BJ (cell line): ENCODE measurements around the gene PITPNM3. TPM values are rescaled to one million over a fixed set of nuclear protein-coding genes. Genes with fewer than 3 reads are reported as not detected.

Experiments
- CTCF ChIA-PET: fragments of 350-600 bp; formaldehyde crosslinking; extraction: SDS; loops from one replicate; lab custom pipeline; 2021; ENCODE audit warnings: antibody characterized with exemption, inconsistent platforms; lab: Yijun Ruan, JAX
- POLR2A ChIA-PET: fragments of 300-600 bp; sonication (Branson Sonifier 250); formaldehyde crosslinking; extraction: SDS; loops from one replicate; lab custom pipeline; 2021; ENCODE audit warnings: antibody characterized with exemption; lab: Charles Lee
- DNase-seq: peaks from one replicate; pipeline ENCODE4 v3.0.0-alpha.2; 2011; ENCODE audit warnings: low read depth
- H3K27me3 ChIP-seq: 2 replicates; pipeline ENCODE4 v1.6.0; 2011; ENCODE audit warnings: low read length; ENCODE audit not compliant: control insufficient read depth, insufficient read depth
- H3K36me3 ChIP-seq: 2 replicates; pipeline ENCODE4 v1.5.1; 2011; ENCODE audit warnings: low read length; ENCODE audit not compliant: control insufficient read depth, insufficient read depth
- H3K4me3 ChIP-seq: 2 replicates; pipeline ENCODE4 v1.5.1; 2011; ENCODE audit warnings: low read depth, mild to moderate bottlenecking, control low read depth, low read length
- CTCF ChIP-seq: IDR thresholded peaks from 2 replicates; pipeline ENCODE4 v1.5.1; 2011; ENCODE audit warnings: low read depth, mild to moderate bottlenecking, control low read depth, inconsistent platforms, low read length, moderate library complexity; ENCODE audit not compliant: insufficient read depth
- polyA plus RNA-seq: library from polyadenylated mRNA; depleted of rRNA; stranded (reverse); fragments of >200 nt; gene quantifications from 2 replicates; pipeline ENCODE4 v1.2.3, GENCODE V29; 2011

PITPNM3 gene
- polyA plus RNA-seq, 1 experiment = 0.64 TPM

- TF ChIP-seq CTCF = no peak
- Histone ChIP-seq H3K4me3 (no peak overlapping the region), H3K36me3 (no peaks in the 10 kb centered on the region), H3K27me3 (peaks cover 3% of the 10 kb centered on the region; the same call in 1 of the 2 replicates)
- POLR2A ChIA-PET = no interaction called here
- no peak for DNase-seq
- CTCF ChIA-PET = interaction anchor here (1.4 to 1.6 kb wide), 3 partner anchors 9 to 840 kb away, joined by 4 to 5 read pairs (median 5); no protein-coding TSS in a partner anchor
These were observed 129.0 kb downstream of the PITPNM3 start for GRCh38 chr17:6427279-6427781.

DNA sequence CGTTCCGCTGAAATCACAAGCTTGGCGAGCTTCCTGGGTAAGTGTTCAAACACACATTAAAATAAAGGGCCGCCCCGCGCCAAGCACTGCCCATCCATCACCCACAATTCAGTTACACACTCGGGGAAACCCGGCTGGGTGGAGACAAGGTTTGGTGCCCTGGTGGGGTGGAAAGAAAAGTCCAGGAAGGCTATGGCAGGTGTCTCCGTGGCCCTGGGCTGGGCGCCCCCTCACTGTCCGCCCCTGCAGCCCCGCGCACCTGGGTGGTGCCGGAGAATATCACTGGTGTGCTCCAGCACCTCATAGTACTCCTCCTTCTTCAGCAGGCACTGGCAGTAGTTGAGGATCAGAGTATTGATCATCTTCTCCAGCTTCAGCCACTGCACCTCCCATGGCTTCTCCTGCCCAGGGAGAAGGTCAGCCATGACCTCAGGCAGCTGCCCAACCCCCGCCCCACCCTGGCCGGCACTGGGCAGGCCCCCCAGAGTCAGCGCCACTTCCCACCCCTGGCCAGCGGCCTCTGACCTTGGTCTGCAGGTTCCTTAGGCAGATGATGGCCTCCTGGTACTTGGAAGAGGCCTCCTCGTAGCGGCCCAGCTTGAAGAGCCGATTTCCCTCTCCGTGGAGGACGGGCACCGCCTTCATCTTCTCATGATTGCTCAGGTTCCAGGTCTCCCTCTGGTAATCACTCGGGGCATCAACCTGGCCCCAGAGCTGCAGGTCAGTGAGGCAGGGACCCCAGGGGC is 129.8 kb downstream of the PITPNM3 start:
- ChIA-PET POLR2A (no interaction called here), CTCF (interaction anchor here (1.4 to 7.4 kb wide), 4 partner anchors 8 to 839 kb away, joined by 4 to 77 read pairs (median 5); no protein-coding TSS in a partner anchor)
- H3K4me3 ChIP-seq = no peak overlapping the region
- TF ChIP-seq CTCF = no peak
- peaks cover 3% of the 10 kb centered on the region; the same call in 1 of the 2 replicates for H3K27me3 ChIP-seq
- no peaks in the 10 kb centered on the region for H3K36me3 ChIP-seq
- DNase-seq = no peak

GRCh38 chr17:6425407-6425806 is 130.9 kb downstream of the PITPNM3 start:
- CTCF ChIA-PET = interaction anchor here (5.6 to 7.4 kb wide), 2 partner anchors 10 to 832 kb away, joined by 40 to 77 read pairs; partner anchors contain the start of gene AIPL1
- Histone ChIP-seq H3K36me3 (no peaks in the 10 kb centered on the region), H3K4me3 (no peak overlapping the region), H3K27me3 (peaks cover 3% of the 10 kb centered on the region; the same call in 1 of the 2 replicates)
- no peak for TF ChIP-seq CTCF
- POLR2A ChIA-PET = no interaction called here
- no peak for DNase-seq

DNA sequence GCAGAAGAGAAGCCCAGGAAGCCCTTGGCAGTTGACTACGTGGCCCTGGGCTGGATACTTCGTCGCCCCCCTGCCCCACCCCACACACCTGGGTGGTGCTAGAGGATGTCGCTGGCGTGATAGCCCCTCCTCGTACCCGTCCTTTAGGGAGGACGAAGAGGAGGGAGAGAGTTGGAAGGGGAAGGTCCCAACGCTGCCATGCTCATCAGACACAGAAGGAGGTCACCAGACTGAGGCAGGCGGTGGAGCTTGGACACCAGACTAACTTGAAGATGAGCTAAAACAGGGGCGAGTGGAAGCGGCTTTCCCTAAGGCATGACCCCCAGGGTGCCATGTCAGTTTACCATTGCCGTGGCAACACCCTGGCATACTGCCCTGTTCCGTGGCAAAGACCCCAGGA is 132.4 kb downstream of the PITPNM3 start:
- POLR2A ChIA-PET = no interaction called here
- no peak overlapping the region for H3K4me3 ChIP-seq
- TF ChIP-seq CTCF = no peak
- CTCF ChIA-PET = interaction anchor here (1.0 to 7.4 kb wide), 6 partner anchors 11 to 836 kb away, joined by 3 to 77 read pairs (median 22); partner anchors contain the start of gene AIPL1
- no peaks in the 10 kb centered on the region for H3K36me3 ChIP-seq
- H3K27me3 ChIP-seq = peaks cover 4% of the 10 kb centered on the region
- no peak for DNase-seq

GRCh38 chr17:6422654-6423241 is 133.6 kb downstream of the PITPNM3 start:
- no peak for TF ChIP-seq CTCF
- POLR2A ChIA-PET = no interaction called here
- no peaks in the 10 kb centered on the region for H3K36me3 ChIP-seq
- no peak overlapping the region for H3K4me3 ChIP-seq
- DNase-seq = no peak
- H3K27me3 ChIP-seq = peaks cover 4% of the 10 kb centered on the region
- CTCF ChIA-PET = interaction anchor here (0.6 to 7.4 kb wide), 13 partner anchors 9 to 1174 kb away, joined by 3 to 77 read pairs (median 4); partner anchors contain the start of genes AIPL1 and NLRP1
